Measurements from ENCODE around the gene YTHDC2.

YTHDC2 gene

GRCh38 chr5:113607361-113607760 is 93.9 kb downstream of the YTHDC2 start:
- DNase-seq, result no peak

GRCh38 chr5:113608113-113608596 is 94.7 kb downstream of the YTHDC2 start:
- DNase-seq, result no peak

GRCh38 chr5:113612060-113612496 is 98.6 kb downstream of the YTHDC2 start:
- DNase-seq, result no peak

- no peak for DNase-seq
These were observed 100.7 kb downstream of the YTHDC2 start for GRCh38 chr5:113614191-113614590.

- no peak for DNase-seq
These were observed 102.2 kb downstream of the YTHDC2 start for GRCh38 chr5:113615708-113616107.

- DNase-seq, result no peak
These were observed 103.8 kb downstream of the YTHDC2 start for GRCh38 chr5:113617191-113617796.

- DNase-seq, result no peak
These were observed 119.5 kb downstream of the YTHDC2 start for GRCh38 chr5:113632996-113633395.

- no peak for DNase-seq
These were observed 121.5 kb downstream of the YTHDC2 start for GRCh38 chr5:113634957-113635356.

- no peak for DNase-seq
These were observed 128.2 kb downstream of the YTHDC2 start for GRCh38 chr5:113641715-113642114.
